Right lobe of liver (tissue), 6 donors: ENCODE results near the gene MTREX. TPM values are rescaled to one million over a fixed set of nuclear protein-coding genes. Genes with fewer than 3 reads are reported as not detected.

Experiments used
- ATAC-seq, 4 donors: fragments of 200-7000 bp; cut with Tn5 transposase; one replicate each; pipeline ENCODE4 v1.9.1; 2020; ENCODE audit warnings: mild to moderate bottlenecking in 4 of 4, moderate library complexity in 4 of 4
- DNase-seq, 3 donors: peaks; one replicate each; pipeline ENCODE4 v3.0.0-alpha.2; 2020
- H3K27ac ChIP-seq, 3 donors: fragments of 200-600 bp; one replicate each; pipeline ENCODE4 v1.8.0; 2022
- H3K27me3 ChIP-seq, 2 donors: fragments of 200-600 bp; one replicate each; pipeline ENCODE4 v1.8.0; 2022
- H3K36me3 ChIP-seq, 4 donors: fragments of 200-600 bp; sonication (generic) in 1 of 4; one replicate each; pipeline versions ENCODE4 v1.5.1 to v1.8.0; 2017 to 2022; ENCODE audit warnings: control low read depth in 1 of 4
- H3K4me1 ChIP-seq, 4 donors: fragments of 200-600 bp; sonication (generic) in 1 of 4; one replicate each; pipeline versions ENCODE4 v1.5.1 to v1.8.0; 2017 to 2022; ENCODE audit warnings: control low read depth in 1 of 4
- H3K4me3 ChIP-seq, 3 donors: fragments of 200-600 bp; one replicate each; pipeline ENCODE4 v1.8.0; 2022
- H3K9me3 ChIP-seq, 4 donors: fragments of 200-600 bp; sonication (generic) in 1 of 4; one replicate each; pipeline versions ENCODE4 v1.5.1 to v1.8.0; 2017 to 2022; ENCODE audit warnings: control low read depth in 1 of 4
- POLR2A ChIP-seq: fragments of 450-650 bp; IDR thresholded peaks from one replicate; pipeline ENCODE4 v1.6.1; 2017; ENCODE audit warnings: antibody characterized with exemption, mild to moderate bottlenecking
- WGBS: methylation state at CpG from one replicate; pipeline ENCODE4 v1.1.6; 2018; ENCODE audit warnings: low coverage, low lambda C conversion rate; ENCODE audit not compliant: insufficient coverage; ENCODE audit errors: missing lambda C conversion rate; 5-methylcytosine and 5-hydroxymethylcytosine counted together
- intact Hi-C, 2 donors: fragments of 100-400 bp; cut with DNase I; formaldehyde crosslinking; loops; one replicate each; pipeline versions ENCODE4 v1.11.2 to v1.14.1; 2022
- total RNA-seq, 6 experiments: library from RNA; depleted of rRNA in 2 of 6; stranded (reverse); fragments of >200 nt in 2 of 6; fragmentation: NEBNext Ultra II Directional in 3 of 6; extraction: Animal tissue kit (Norgen Biotek cat#: 25700) in 3 of 6; gene quantifications; one replicate each; pipeline versions ENCODE4 v1.1.0 to v1.2.4, GENCODE V29; 2016 to 2023
- TF ChIP-seq, protein P1 (sequence below), 4 donors: fragments of 200-600 bp in 3 of 4; fragments of 450-650 bp in 1 of 4; IDR thresholded peaks; one replicate each; pipeline versions ENCODE4 v1.5.1 to v1.8.0; 2016 to 2022; ENCODE audit warnings: antibody characterized with exemption in 4 of 4, mild to moderate bottlenecking in 2 of 4
- donor health status: DM: no; HTN: yes; CAD: no.
- donor health status: DM: no; HTN: no; CAD: no.
- donor health status: DM: no; HTN: no; CAD: no.
- donor health status: DM: no; HTN: yes; CAD: no.
- donor health status: DM: no; HTN: yes; CAD: no.

MTREX gene
- total RNA-seq, 6 experiments from 2014 or later = 24.7 to 42.4 (median 31.9) TPM

DNA sequence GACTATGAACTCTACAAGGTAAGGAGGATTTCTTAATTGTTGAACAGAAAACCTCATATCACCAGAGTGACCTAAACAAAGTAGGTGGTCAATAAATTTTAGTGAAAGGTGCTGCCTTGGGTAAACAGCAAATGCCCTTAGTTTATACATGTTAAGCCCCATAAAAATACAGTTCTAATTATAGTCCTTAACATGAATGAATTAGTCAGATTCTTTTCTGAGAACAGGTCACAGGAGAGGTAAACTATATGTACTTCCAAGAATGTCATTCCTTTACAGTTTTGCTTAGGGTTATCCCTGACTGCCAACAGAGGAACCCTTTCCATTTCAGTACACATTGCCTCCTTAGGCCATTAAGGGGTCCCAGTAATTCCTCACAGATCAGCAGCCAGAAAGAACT lies 162.1 kb downstream of the MTREX start:
- intact Hi-C loops = no loop called here
- Histone ChIP-seq H3K4me3 (no peak overlapping the region), H3K9me3 (no peaks in the 10 kb centered on the region), H3K4me1 (peaks cover 0 to 20% (median 2%) of the 10 kb centered on the region in 4 donors), H3K36me3 (no peaks in the 10 kb centered on the region), H3K27me3 (no peaks in the 10 kb centered on the region), H3K27ac (no peak overlapping the region)
- DNase-seq (no peak), ATAC-seq (no peak)
- no peak for TF ChIP-seq POLR2A
- TF ChIP-seq, protein P1, sequence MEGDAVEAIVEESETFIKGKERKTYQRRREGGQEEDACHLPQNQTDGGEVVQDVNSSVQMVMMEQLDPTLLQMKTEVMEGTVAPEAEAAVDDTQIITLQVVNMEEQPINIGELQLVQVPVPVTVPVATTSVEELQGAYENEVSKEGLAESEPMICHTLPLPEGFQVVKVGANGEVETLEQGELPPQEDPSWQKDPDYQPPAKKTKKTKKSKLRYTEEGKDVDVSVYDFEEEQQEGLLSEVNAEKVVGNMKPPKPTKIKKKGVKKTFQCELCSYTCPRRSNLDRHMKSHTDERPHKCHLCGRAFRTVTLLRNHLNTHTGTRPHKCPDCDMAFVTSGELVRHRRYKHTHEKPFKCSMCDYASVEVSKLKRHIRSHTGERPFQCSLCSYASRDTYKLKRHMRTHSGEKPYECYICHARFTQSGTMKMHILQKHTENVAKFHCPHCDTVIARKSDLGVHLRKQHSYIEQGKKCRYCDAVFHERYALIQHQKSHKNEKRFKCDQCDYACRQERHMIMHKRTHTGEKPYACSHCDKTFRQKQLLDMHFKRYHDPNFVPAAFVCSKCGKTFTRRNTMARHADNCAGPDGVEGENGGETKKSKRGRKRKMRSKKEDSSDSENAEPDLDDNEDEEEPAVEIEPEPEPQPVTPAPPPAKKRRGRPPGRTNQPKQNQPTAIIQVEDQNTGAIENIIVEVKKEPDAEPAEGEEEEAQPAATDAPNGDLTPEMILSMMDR (IDR thresholded peaks at IDR 0.05) = no peak

DNA sequence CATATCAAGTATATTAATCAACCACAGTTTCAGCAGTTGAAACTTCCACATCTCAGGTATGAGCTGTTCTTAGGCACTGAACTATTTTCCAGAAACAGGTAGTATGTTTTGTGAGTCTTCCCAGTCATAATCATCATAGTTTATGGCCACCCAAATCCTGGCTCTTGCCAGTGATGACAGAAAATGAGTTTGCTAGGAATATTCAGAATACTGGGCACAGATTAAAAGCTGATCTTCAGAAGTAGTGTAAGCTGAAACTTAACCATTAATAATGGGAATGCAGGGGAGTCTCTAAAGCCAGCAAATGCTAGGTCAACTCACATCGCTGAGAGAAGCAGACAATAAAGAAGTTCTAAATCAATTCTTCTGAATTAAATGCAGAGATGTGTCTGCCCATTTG lies 162.5 kb downstream of the MTREX start:
- Histone ChIP-seq H3K36me3 (no peaks in the 10 kb centered on the region), H3K4me1 (peaks cover 0 to 20% (median 2%) of the 10 kb centered on the region in 4 donors), H3K9me3 (no peaks in the 10 kb centered on the region), H3K4me3 (no peak overlapping the region), H3K27me3 (no peaks in the 10 kb centered on the region), H3K27ac (no peak overlapping the region)
- no peak for DNase-seq
- intact Hi-C loops = no loop called here
- no peak for ATAC-seq
- no peak for TF ChIP-seq POLR2A
- TF ChIP-seq, protein P1 (IDR thresholded peaks at IDR 0.05) = no peak
- WGBS = 78% methylated on average over 1 of the region's 1 CpG

DNA sequence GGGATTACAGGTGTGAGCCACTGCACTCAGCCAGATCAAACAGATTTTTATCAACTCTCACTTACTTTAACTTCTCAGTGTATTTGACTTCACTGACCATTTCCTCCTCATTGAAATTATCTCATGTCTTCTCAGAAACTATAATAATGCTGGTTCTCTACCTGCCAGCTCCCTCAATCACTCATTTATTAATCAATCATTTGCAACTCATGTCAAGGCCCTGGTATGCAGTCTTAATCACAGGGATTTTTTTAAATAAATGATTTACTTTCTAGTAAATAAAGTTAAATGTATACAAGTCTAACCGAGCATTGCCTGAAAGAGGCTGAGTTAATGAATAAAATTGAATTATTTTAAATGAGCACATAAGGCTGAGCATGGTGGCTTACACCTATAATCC lies 163.7 kb downstream of the MTREX start:
- peaks cover 0 to 20% (median 2%) of the 10 kb centered on the region in 4 donors for H3K4me1 ChIP-seq
- ATAC-seq (peak in 1 of 4 donors; percentile 53), DNase-seq (no peak)
- no peaks in the 10 kb centered on the region for H3K27me3 ChIP-seq
- 38% methylated on average over 1 of the region's 1 CpG for WGBS
- no peak for TF ChIP-seq POLR2A
- TF ChIP-seq, protein P1 (IDR thresholded peaks at IDR 0.05) = no peak
- H3K9me3 ChIP-seq = no peaks in the 10 kb centered on the region
- no peak overlapping the region for H3K4me3 ChIP-seq
- intact Hi-C loops = no loop called here
- H3K36me3 ChIP-seq = no peaks in the 10 kb centered on the region
- H3K27ac ChIP-seq = no peak overlapping the region

DNA sequence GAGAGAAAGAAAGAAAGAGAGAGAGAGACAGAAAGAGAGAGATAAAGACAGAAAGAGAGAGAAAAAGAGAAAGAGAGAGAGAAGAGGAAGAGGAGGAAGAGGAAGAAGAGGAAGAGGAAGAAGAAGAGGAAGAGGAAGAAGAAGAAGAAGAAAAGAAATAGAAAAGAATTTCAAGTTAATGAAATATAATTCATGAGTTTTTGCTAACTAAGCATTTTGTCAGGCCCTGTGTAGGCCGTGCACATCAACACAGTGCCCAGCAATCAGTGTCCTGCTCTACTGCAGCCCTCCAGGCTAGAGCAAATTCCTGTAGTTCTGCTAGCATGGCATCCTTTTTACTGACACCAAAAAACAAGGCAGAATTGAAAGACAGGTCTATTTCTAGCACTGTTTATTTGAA lies 164.9 kb downstream of the MTREX start:
- Histone ChIP-seq H3K9me3 (no peaks in the 10 kb centered on the region), H3K4me3 (no peak overlapping the region), H3K27me3 (no peaks in the 10 kb centered on the region), H3K4me1 (peaks cover 0 to 19% (median under 1%) of the 10 kb centered on the region in 4 donors), H3K36me3 (no peaks in the 10 kb centered on the region), H3K27ac (no peak overlapping the region)
- TF ChIP-seq, protein P1 (IDR thresholded peaks at IDR 0.05) = no peak
- no peak for TF ChIP-seq POLR2A
- WGBS = 63% methylated on average over 1 of the region's 1 CpG
- DNase-seq (no peak), ATAC-seq (no peak)
- intact Hi-C loops = no loop called here

Other genes with a start within 250 kb of the MTREX start
- 1 to 10 TPM in 4 of 6 experiments, under 1 TPM in 2; 0.53 to 2.9 (median 1.8) TPM for gene GZMA, start 205.3 kb upstream of the MTREX start, total RNA-seq
- gene GPX8, start 147.8 kb upstream of the MTREX start, total RNA-seq = 1 to 10 TPM in 5 of 6 experiments, under 1 TPM in 1; 0.24 to 3.2 (median 1.4) TPM
- not detected for gene CDC20B, start 134.8 kb upstream of the MTREX start, total RNA-seq
- gene MCIDAS, start 80.7 kb upstream of the MTREX start, total RNA-seq = not detected
- under 1 TPM in 2 of 6 experiments, not detected in 4; 0.31 to 0.75 TPM for gene CCNO, start 74.4 kb upstream of the MTREX start, total RNA-seq
- 10 to 100 TPM; 10.8 to 18.2 (median 14.7) TPM for gene DHX29, start 295 bp upstream of the MTREX start, total RNA-seq
- gene PLPP1, start 227.0 kb downstream of the MTREX start, total RNA-seq = 100 to 1,000 TPM in 2 of 6 experiments, 10 to 100 TPM in 4; 23.3 to 145 (median 36.0) TPM